Neural progenitor cell (in vitro differentiated cells): Measurements from ENCODE around the gene ITSN1. TPM values are rescaled to one million over a fixed set of nuclear protein-coding genes. Genes with fewer than 3 reads are reported as not detected.

Source experiments
- DNase-seq: peaks from one replicate; pipeline ENCODE4 v3.0.0-alpha.2; 2016; ENCODE audit warnings: low spot score
- H2AFZ ChIP-seq: fragments of 200-600 bp; sonication (generic); replicated peaks from 2 replicates; pipeline ENCODE4 v1.6.1; 2016; ENCODE audit warnings: antibody characterized with exemption
- H3F3A ChIP-seq: fragments of 200-600 bp; sonication (generic); 2 replicates; pipeline ENCODE4 v1.6.1; 2016; ENCODE audit warnings: antibody characterized with exemption, low read depth
- H3K27ac ChIP-seq: fragments of 200-600 bp; sonication (generic); 2 replicates; pipeline ENCODE4 v1.5.1; 2016; ENCODE audit warnings: mild to moderate bottlenecking
- H3K27me3 ChIP-seq: fragments of 200-600 bp; sonication (generic); 2 replicates; pipeline ENCODE4 v1.6.1; 2016; ENCODE audit warnings: mild to moderate bottlenecking, moderate library complexity
- H3K36me3 ChIP-seq: fragments of 200-600 bp; sonication (generic); 2 replicates; pipeline ENCODE4 v1.5.1; 2016
- H3K4me1 ChIP-seq: fragments of 200-600 bp; sonication (generic); 2 replicates; pipeline ENCODE4 v1.6.1; 2016; ENCODE audit warnings: mixed run types
- H3K4me2 ChIP-seq: fragments of 200-600 bp; sonication (generic); 2 replicates; pipeline ENCODE4 v1.6.1; 2016
- H3K4me3 ChIP-seq: fragments of 200-600 bp; sonication (generic); 2 replicates; pipeline ENCODE4 v1.5.1; 2016
- H3K79me2 ChIP-seq: fragments of 200-600 bp; sonication (generic); 2 replicates; pipeline ENCODE4 v1.6.1; 2016; ENCODE audit warnings: low read depth
- H3K9ac ChIP-seq: fragments of 200-600 bp; sonication (generic); 2 replicates; pipeline ENCODE4 v1.6.1; 2016
- H3K9me3 ChIP-seq: fragments of 200-600 bp; sonication (generic); 2 replicates; pipeline ENCODE4 v1.5.1; 2016; ENCODE audit warnings: low read depth
- H4K20me1 ChIP-seq: fragments of 200-600 bp; sonication (generic); 2 replicates; pipeline ENCODE4 v1.6.1; 2016; ENCODE audit warnings: low read depth
- H3K27ac Mint-ChIP-seq: 3 replicates; pipeline ENCODE4 v1.8.0; 2021; ENCODE audit warnings: mixed read lengths
- H3K27me3 Mint-ChIP-seq: 2 replicates; pipeline ENCODE4 v1.8.0; 2022; ENCODE audit warnings: low read depth, mild to moderate bottlenecking, inconsistent platforms, moderate library complexity, mixed read lengths; ENCODE audit not compliant: insufficient read depth
- H3K36me3 Mint-ChIP-seq: 3 replicates; pipeline ENCODE4 v1.8.0; 2021; ENCODE audit warnings: mixed read lengths
- H3K4me1 Mint-ChIP-seq: 3 replicates; pipeline ENCODE4 v1.8.0; 2021; ENCODE audit warnings: mixed read lengths
- H3K4me3 Mint-ChIP-seq: 3 replicates; pipeline ENCODE4 v1.8.0; 2021; ENCODE audit warnings: mild to moderate bottlenecking, moderate library complexity, mixed read lengths
- H3K9me3 Mint-ChIP-seq: 3 replicates; pipeline ENCODE4 v1.8.0; 2020; ENCODE audit warnings: mixed read lengths
- CTCF ChIP-seq: fragments of 200-600 bp; sonication (generic); IDR thresholded peaks from 2 replicates; pipeline ENCODE4 v1.5.1; 2017; ENCODE audit warnings: antibody characterized with exemption, mild to moderate bottlenecking
- EZH2 ChIP-seq: fragments of 200-600 bp; sonication (generic); IDR thresholded peaks from 2 replicates; pipeline ENCODE4 v1.6.1; 2017; ENCODE audit warnings: antibody characterized with exemption, mild to moderate bottlenecking, moderate library complexity
- EZH2phosphoT487 ChIP-seq: fragments of 200-600 bp; sonication (generic); IDR thresholded peaks from 2 replicates; pipeline ENCODE4 v1.6.1; 2017; ENCODE audit warnings: antibody characterized with exemption
- total RNA-seq: library from RNA; depleted of rRNA; stranded (reverse); fragments of >200 nt; gene quantifications from 2 replicates; pipeline ENCODE4 v1.2.3, GENCODE V29; 2015; ENCODE audit warnings: low replicate concordance

Gene ITSN1
- total RNA-seq, 1 donor from 2014 or later, result 136 TPM

- H4K20me1 ChIP-seq, result no peaks in the 10 kb centered on the region
- TF ChIP-seq EZH2 (no peak), CTCF (no peak), EZH2phosphoT487 (no peak)
- no peaks in the 10 kb centered on the region for H3K9me3 ChIP-seq
- H3K4me1 ChIP-seq, result no peaks in the 10 kb centered on the region
- H3K27ac ChIP-seq, result no peak overlapping the region
- Mint-ChIP-seq H3K36me3 (peaks cover 33% of the 10 kb centered on the region), H3K27me3 (peaks cover 3% of the 10 kb centered on the region), H3K4me3 (no peak overlapping the region), H3K4me1 (peaks cover 2% of the 10 kb centered on the region), H3K9me3 (no peaks in the 10 kb centered on the region), H3K27ac (no peak overlapping the region)
- H3K79me2 ChIP-seq, result no peaks in the 10 kb centered on the region
- no peaks in the 10 kb centered on the region for H3F3A ChIP-seq
- H3K4me3 ChIP-seq, result no peak overlapping the region
- no peaks in the 10 kb centered on the region for H3K36me3 ChIP-seq
- H2AFZ ChIP-seq, result no peak overlapping the region
- DNase-seq, result no peak
- H3K4me2 ChIP-seq, result no peak overlapping the region
- H3K9ac ChIP-seq, result no peak overlapping the region
- no peaks in the 10 kb centered on the region for H3K27me3 ChIP-seq
Observed at GRCh38 chr21:33810766-33811165, 168.5 kb downstream of the ITSN1 start.

GRCh38 chr21:33811167-33812010 lies 169.1 kb downstream of the ITSN1 start:
- Histone ChIP-seq H3K9me3 (no peaks in the 10 kb centered on the region), H3K9ac (no peak overlapping the region), H3K27ac (no peak overlapping the region), H3K79me2 (no peaks in the 10 kb centered on the region), H3K27me3 (no peaks in the 10 kb centered on the region), H4K20me1 (no peaks in the 10 kb centered on the region), H3K36me3 (no peaks in the 10 kb centered on the region), H3F3A (no peaks in the 10 kb centered on the region), H3K4me1 (no peaks in the 10 kb centered on the region), H3K4me3 (no peak overlapping the region), H2AFZ (no peak overlapping the region), H3K4me2 (no peak overlapping the region)
- H3K27ac Mint-ChIP-seq, result no peak overlapping the region
- no peak for DNase-seq
- TF ChIP-seq EZH2 (no peak), CTCF (no peak), EZH2phosphoT487 (no peak)
- H3K36me3 Mint-ChIP-seq, result peaks cover 37% of the 10 kb centered on the region
- peaks cover 3% of the 10 kb centered on the region for H3K27me3 Mint-ChIP-seq
- no peaks in the 10 kb centered on the region for H3K9me3 Mint-ChIP-seq
- H3K4me3 Mint-ChIP-seq, result no peak overlapping the region
- peaks cover 2% of the 10 kb centered on the region for H3K4me1 Mint-ChIP-seq

GRCh38 chr21:33813832-33814365 lies 171.6 kb downstream of the ITSN1 start:
- Histone ChIP-seq H3K9me3 (no peaks in the 10 kb centered on the region), H3K4me1 (peaks cover 6% of the 10 kb centered on the region), H3K79me2 (no peaks in the 10 kb centered on the region), H3K4me3 (no peak overlapping the region), H3K9ac (no peak overlapping the region), H3K27ac (no peak overlapping the region), H3K27me3 (no peaks in the 10 kb centered on the region), H3F3A (peaks cover 5% of the 10 kb centered on the region), H3K36me3 (no peaks in the 10 kb centered on the region), H4K20me1 (peaks cover 9% of the 10 kb centered on the region), H2AFZ (no peak overlapping the region), H3K4me2 (no peak overlapping the region)
- Mint-ChIP-seq H3K9me3 (no peaks in the 10 kb centered on the region), H3K27me3 (peaks cover 3% of the 10 kb centered on the region), H3K4me1 (peaks cover 8% of the 10 kb centered on the region), H3K27ac (peak overlapping the region; percentile 30), H3K36me3 (peaks cover 40% of the 10 kb centered on the region), H3K4me3 (no peak overlapping the region)
- TF ChIP-seq CTCF (no peak), EZH2phosphoT487 (no peak), EZH2 (no peak)
- DNase-seq, result no peak
